Left renal cortex interstitium (tissue), 4 donors: ENCODE measurements around the gene CSPG4. TPM values are rescaled to one million over a fixed set of nuclear protein-coding genes. Genes with fewer than 3 reads are reported as not detected.
"Not testable (repeated sequence)": the region's sequence is repeated elsewhere in the genome, so short reads cannot be mapped to it uniquely, and the experiment has no call there.

Experiments used
- DNase-seq, 4 donors: peaks; one replicate each; pipeline ENCODE4 v3.0.0-alpha.2; 2013; ENCODE audit warnings: low read depth in 4 of 4, low spot score in 2 of 4, missing footprints in 1 of 4
- polyA plus RNA-seq, 4 donors: library from polyadenylated mRNA; unstranded; fragments of 120-200 nt; gene quantifications; one replicate each; pipeline ENCODE4 v1.2.1, GENCODE V29; 2013; ENCODE audit not compliant: insufficient read length in 4 of 4

The CSPG4 gene
- polyA plus RNA-seq, 4 donors = 6.9 to 10.2 (median 9.4) TPM

GRCh38 chr15:75705375-75705774 is 7.3 kb downstream of the CSPG4 start:
- DNase-seq = not testable (repeated sequence)

DNA sequence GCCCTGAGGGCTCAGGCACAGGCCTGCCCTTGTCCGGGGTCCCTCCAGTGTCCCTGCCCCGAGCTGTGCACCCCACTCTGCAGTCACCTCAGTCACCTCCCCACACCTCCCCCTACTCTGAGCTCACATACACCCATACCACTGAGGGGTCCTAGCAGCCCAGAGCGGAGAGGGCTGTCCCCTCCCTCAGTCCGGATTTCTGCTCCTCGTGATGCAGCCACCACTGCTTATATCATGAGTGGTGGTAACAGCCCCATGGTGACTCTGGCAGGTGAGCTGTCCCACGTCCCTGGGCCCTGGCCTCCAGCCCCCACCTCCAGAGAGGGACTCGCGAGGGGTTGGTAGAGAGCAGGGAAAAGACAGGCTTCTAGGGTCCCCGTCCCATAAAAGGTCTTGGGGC is 8.0 kb downstream of the CSPG4 start:
- DNase-seq = no peak

DNA sequence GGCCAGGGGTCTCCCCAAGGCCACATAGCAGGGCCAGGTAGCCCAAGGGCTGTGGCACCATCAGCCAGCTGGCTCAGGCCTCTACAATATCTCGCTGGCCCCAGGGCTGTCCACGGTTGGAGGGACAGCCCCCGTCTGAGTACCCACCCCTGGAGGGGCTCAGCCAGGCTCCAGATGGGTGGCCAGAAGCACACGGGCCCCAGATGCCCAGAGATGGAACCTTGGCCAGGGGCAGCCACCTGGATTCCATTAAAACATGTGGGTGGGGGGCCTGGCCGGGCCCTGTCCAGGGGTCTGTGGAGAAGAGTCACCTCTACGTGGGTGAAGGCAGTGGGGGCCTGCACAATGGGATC is 8.4 kb downstream of the CSPG4 start:
- no peak for DNase-seq

DNA sequence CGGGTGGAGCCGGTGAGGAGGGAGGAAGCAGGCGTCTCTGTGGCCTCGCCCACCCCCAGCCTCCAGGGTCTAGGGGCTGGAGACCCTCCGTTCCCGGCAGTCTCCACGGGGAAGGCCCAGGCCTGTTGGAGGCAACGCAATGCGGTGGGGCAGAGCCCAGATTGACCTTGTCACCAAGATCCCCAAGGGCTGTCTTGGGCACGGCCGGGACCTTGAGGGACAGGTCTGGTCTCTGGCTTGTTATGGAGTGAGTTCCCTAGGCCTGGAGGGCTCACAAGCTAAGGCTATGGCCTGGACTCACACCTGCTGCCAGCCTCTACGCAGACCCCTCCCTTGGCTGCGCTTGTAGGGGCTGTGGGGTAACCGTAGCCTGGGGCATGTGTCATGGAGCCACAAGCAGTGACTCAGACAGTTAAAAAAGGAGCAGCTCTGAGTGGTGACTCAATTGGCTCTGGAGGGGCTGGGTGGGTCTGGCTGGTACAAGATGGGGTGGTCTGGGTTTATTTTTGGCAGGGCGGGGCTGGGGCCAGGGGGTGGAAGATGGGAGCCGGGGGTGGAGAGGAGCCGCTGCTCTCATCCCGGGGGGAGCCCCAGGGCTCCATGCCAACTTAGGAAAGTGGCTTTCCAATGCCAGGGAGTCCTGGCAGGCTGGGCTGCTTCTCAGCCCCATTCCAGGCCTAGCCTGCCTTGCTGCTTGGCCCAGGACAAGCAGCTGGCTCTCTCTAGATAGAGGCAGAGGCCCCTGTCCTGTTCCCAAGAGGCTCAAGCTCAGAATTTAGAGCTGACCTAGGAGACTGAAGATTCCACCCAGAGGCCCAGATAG is 9.0 kb downstream of the CSPG4 start:
- DNase-seq = not testable (repeated sequence)

DNA sequence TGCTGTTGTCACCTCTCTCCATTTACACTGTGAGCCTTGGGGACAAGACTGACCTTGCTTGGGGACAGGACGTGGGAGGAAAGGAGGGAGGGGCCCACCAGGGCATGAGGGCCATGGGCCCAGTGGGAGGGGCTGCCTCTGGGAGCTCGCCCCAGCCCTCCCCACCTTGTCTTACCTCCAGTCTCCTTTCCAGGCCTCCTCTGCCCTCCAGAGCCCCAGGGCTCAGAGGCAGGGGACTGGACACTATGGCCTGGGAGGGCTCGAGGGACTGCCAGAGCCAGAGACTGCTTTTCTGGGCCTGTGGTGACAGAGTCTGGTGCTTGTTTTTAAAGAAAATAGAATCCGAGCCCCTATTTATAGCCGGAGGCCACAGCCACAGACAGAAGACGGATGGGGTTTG is 10.2 kb downstream of the CSPG4 start:
- DNase-seq = no peak

GRCh38 chr15:75701071-75702003 is 11.3 kb downstream of the CSPG4 start:
- not testable (repeated sequence) for DNase-seq

DNA sequence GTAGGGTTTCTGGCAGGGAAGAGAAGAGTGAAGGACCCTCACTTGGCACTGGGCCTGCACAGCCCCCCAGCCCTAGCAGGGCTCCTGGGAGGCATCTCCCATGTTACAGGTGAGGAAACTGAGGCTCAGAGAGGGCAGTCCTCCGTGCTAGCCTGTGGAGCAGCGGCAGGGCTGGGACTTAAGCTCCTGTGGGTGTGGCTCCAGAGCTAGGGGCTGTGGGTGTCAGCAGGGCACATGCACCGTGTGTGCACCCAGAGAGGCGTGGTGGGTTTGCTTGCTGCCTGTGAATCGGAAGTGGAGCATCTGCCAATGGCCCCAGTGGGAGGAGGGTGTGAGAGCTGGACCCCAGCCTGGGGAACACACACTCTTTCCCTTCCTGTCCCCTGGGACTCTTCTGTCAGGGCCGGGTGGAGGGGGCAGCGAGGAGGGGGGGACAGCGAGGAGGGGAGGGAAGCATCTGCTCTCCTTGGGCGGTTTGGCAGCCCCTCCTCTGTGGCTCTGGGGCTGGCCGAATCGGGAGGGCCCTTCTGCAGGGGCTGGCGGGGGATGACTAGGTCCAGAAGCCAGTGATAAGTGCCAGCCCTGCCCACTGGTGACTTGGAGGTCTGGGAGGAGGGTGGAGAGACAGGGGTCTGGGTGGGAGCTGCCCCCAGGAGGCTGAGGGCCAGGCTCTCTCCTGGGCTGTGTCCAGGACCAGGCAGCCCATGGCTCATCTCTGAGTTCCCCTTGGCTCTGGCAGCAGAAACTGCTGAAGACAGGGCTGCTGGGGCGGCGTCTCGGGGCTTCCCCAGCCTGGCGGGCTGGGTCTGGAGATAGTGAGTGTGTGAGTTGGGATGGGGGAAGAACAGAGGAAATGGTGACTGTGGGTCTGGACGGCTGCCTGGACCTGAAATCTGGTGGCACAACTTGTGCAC is 12.4 kb downstream of the CSPG4 start:
- DNase-seq = not testable (repeated sequence)

DNA sequence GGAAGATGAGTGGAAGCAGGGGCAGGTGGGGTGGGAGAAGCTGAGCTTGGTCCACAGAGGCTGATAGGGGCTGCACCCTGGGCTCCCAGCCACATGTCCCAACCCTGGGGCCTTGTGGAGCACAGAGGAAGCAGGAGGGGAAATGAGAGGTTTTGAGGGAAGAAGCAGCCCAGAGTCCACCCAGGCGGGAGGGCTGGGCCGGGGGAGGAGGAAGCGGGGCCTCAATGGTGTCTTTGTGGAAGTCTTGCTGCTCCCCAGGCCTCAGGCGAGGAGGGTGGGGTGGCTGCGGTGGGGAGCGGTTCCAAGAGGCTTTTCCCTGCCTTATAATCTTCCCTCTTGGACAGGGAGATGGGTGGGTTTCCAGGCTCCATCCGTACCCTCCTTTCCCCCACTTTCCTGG is 13.1 kb downstream of the CSPG4 start:
- DNase-seq = not testable (repeated sequence)

- DNase-seq = not testable (repeated sequence)
These were observed 14.5 kb downstream of the CSPG4 start for GRCh38 chr15:75697974-75698747.

DNA sequence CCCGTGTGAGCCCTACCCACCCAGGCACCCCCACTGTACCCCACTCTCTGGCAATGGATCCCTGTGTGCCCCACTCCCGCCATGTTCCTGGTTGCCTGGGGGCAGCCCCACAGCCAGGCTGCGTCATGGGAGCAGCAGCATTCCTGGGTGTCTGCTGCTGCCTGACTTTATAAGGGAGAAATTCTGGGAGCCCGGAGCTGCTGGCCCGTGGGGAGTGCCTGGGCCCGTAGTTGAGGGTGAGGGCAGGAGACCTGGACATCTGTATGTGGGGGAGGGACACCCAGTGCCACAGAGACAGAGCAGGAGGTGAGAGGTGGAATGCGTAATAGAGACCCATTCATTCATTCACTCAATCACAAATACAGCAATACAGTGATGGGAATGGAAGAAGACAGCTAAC is 15.1 kb downstream of the CSPG4 start:
- no peak for DNase-seq

DNA sequence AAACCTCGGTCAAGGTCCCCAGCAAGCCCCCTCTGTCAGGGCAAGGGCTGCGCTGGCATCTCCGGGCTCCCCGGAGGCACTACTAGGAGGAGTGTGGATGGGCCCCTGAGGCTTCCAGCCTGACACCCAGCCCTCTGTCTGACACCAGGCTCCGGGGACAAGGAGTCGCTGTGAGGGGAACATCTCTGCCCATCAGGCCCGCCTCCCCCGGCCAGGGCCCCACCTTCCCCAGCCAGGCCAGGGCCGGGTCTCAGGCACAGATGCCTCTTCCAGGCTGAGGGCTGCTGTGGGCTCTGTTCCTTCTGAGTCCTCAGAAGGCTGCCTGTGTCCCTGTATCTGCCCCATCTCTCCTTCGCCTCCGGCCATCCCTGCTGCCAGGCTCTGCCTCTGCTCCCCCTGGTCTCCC is 15.8 kb downstream of the CSPG4 start:
- no peak for DNase-seq

- no peak for DNase-seq
These were observed 16.3 kb downstream of the CSPG4 start for GRCh38 chr15:75696311-75696720.

GRCh38 chr15:75695634-75696310 is 16.9 kb downstream of the CSPG4 start:
- no peak for DNase-seq

DNA sequence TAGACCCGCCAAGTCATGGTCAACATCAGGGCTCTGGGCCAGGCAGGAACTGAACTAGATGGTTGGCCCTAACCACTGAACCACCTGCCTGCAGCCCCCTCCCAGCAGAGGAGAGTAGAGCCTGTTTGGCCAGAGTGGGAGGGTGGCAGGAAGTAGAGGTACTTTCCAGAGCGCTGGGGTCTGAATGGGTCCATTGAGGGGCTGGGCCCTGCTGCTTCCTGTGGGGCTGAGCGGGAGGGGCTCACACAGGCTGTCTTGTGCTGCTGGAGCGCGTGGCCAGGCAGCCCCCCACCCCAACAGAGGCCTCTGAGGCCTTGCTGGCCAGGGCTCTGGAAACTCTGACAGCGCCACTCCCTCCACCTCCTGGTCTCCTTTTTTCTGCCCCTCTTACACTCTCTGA is 17.4 kb downstream of the CSPG4 start:
- no peak for DNase-seq

GRCh38 chr15:75694241-75695182 is 18.1 kb downstream of the CSPG4 start:
- no peak for DNase-seq

DNA sequence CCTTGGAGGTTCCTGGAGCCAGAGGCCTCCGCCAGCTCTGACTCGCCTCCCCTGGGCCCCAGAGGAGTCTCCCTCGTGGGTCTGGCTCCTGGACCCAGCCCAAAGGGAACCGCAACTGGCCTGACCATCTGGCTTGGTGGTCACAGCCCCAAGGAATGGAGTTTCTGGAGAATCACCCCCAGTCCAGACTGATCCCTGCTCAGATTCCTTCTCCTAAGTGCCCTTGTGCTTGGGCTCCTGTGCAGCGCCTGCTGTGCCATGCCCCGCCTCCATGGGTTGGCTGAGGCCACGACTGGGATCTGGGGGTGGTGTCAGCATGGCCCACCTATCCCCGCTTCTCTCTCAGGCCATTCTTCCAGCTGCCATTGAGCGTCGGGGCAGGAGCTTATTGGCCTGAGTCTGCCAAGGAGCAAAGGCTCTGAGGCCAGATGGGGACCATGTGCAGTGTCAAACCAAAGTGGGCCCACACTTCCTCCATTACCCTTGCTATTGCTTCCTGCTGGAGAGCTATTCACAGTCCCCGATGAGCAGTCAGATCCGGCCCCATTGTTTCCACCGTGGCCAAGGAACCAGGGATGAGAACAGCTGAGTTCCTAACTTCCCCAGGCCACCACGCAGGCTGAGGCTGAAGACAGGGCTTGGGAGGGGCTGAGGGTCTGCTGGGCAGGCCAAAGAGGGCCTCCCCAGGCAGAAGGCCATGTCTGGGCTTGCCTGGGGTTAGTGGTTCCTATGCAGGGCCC is 19.0 kb downstream of the CSPG4 start:
- no peak for DNase-seq

GRCh38 chr15:75693028-75693427 is 19.6 kb downstream of the CSPG4 start:
- DNase-seq = not testable (repeated sequence)
